Measurements from ENCODE around the gene ACOT11. TPM values are rescaled to one million over a fixed set of nuclear protein-coding genes. Genes with fewer than 3 reads are reported as not detected.

The ACOT11 gene
- total RNA-seq, 2 donors from 2014 or later = 1.4 to 1.5 TPM

GRCh38 chr1:54651608-54652007, 103.6 kb downstream of the ACOT11 start:
- Mint-ChIP-seq H3K36me3 (ENCODE audit: insufficient read depth in 2 of 2) (no peaks in the 10 kb centered on the region), H3K27me3 (ENCODE audit: low read depth) (peaks cover 6% of the 10 kb centered on the region), H3K4me3 (no peak overlapping the region), H3K4me1 (ENCODE audit: low read depth) (no peaks in the 10 kb centered on the region), H3K9me3 (no peaks in the 10 kb centered on the region), H3K27ac (no peak overlapping the region)
- no peak for DNase-seq
- ATAC-seq (replicated peaks in 1 of 2) = no peak

- ATAC-seq (replicated peaks in 1 of 2) = no peak
- Mint-ChIP-seq H3K4me1 (ENCODE audit: low read depth) (no peaks in the 10 kb centered on the region), H3K9me3 (no peaks in the 10 kb centered on the region)
These were observed 104.1 kb downstream of the ACOT11 start for GRCh38 chr1:54652168-54652567.

GRCh38 chr1:54653036-54653435, 105.0 kb downstream of the ACOT11 start:
- Mint-ChIP-seq H3K4me3 (no peak overlapping the region), H3K36me3 (ENCODE audit: insufficient read depth in 2 of 2) (no peaks in the 10 kb centered on the region), H3K4me1 (ENCODE audit: low read depth) (no peaks in the 10 kb centered on the region), H3K27me3 (ENCODE audit: low read depth) (peaks cover 6% of the 10 kb centered on the region), H3K27ac (no peak overlapping the region), H3K9me3 (peaks cover 2% of the 10 kb centered on the region in 2 donors)
- ATAC-seq (replicated peaks in 1 of 2) = no peak
- DNase-seq = no peak

More at GRCh38 chr1:54652168-54652567, 104.1 kb downstream of the ACOT11 start:
- H3K4me3 Mint-ChIP-seq = no peak overlapping the region
- H3K36me3 Mint-ChIP-seq (ENCODE audit: insufficient read depth in 2 of 2) = no peaks in the 10 kb centered on the region
- no peak overlapping the region for H3K27ac Mint-ChIP-seq
- DNase-seq = no peak
- H3K27me3 Mint-ChIP-seq (ENCODE audit: low read depth) = peaks cover 6% of the 10 kb centered on the region

GRCh38 chr1:54658164-54658913, 110.3 kb downstream of the ACOT11 start:
- no peak overlapping the region for H3K4me3 Mint-ChIP-seq
- H3K27ac Mint-ChIP-seq = no peak overlapping the region
- no peaks in the 10 kb centered on the region for H3K4me1 Mint-ChIP-seq (ENCODE audit: low read depth)
- H3K9me3 Mint-ChIP-seq = peaks cover 4 to 6% of the 10 kb centered on the region in 2 donors
- no peak for ATAC-seq (replicated peaks in 1 of 2)
- H3K27me3 Mint-ChIP-seq (ENCODE audit: low read depth) = no peaks in the 10 kb centered on the region
- no peak for DNase-seq
- no peaks in the 10 kb centered on the region for H3K36me3 Mint-ChIP-seq (ENCODE audit: insufficient read depth in 2 of 2)

Other genes starting within 250 kb of the ACOT11 start
- gene SSBP3, start 141.8 kb upstream of the ACOT11 start, total RNA-seq = 10 to 100 TPM; 70.1 to 84.9 TPM
- gene FAM151A, start 75.3 kb downstream of the ACOT11 start, total RNA-seq = not detected
- gene MROH7, start 93.6 kb downstream of the ACOT11 start, total RNA-seq = under 1 TPM; 0.39 to 0.86 TPM
- gene TTC4, start 167.6 kb downstream of the ACOT11 start, total RNA-seq = 10 to 100 TPM; 32.7 to 38.7 TPM
- 1 to 10 TPM; 5.5 to 7.3 TPM for gene PARS2, start 216.3 kb downstream of the ACOT11 start, total RNA-seq

Measured in activated T-cell treated with anti-CD3 and anti-CD28 coated beads, Interleukin-2, amount 50 U/mL, for 72 hours (primary cell).